ENCODE measurements around the gene TPM3. TPM values are rescaled to one million over a fixed set of nuclear protein-coding genes. Genes with fewer than 3 reads are reported as not detected.

Gene TPM3
- total and polyA plus RNA-seq, 9 of the 15 experiments (the other 6 are each of a cell fraction or from before 2014, with no cell fraction given): 202 to 604 (median 421) TPM

GRCh38 chr1:154220071-154220969, 28.4 kb upstream of the TPM3 start, which contains the start of gene UBAP2L (continued):
- TF ChIP-seq AFF4 (CRISPR knock-in tag; IDR thresholded peaks at IDR 0.05) (peak; percentile 36), ZNF197 (CRISPR knock-in tag; IDR thresholded peaks at IDR 0.05; ENCODE audit: low read depth) (no peak; the same call in 1 of the 2 replicates), POLR2AphosphoS2 (IDR thresholded peaks at IDR 0.05; ENCODE audit: low read length) (no peak), ZNF3 (CRISPR knock-in tag; IDR thresholded peaks at IDR 0.05) (no peak), ZBTB40 (IDR thresholded peaks at IDR 0.05) (peak; percentile 78), ZBTB40 (CRISPR knock-in tag; IDR thresholded peaks at IDR 0.05) (no peak), FOXM1 (IDR thresholded peaks at IDR 0.05; ENCODE audit: low read depth) (no peak), FOXM1 (CRISPR knock-in tag; IDR thresholded peaks at IDR 0.05; ENCODE audit: low read depth) (0 out of 2 replicates have a peak, but pooled peaks have one; percentile 57), PREB (CRISPR knock-in tag; IDR thresholded peaks at IDR 0.05) (no peak), FOXA1 (IDR thresholded peaks at IDR 0.05; ENCODE audit: borderline replicate concordance) (no peak), FOXO4 (CRISPR knock-in tag; IDR thresholded peaks at IDR 0.05) (no peak)

Data from K562 (cell line).